Right cardiac atrium (tissue), 5 donors: Measurements from ENCODE around the gene NIPAL3. TPM values are rescaled to one million over a fixed set of nuclear protein-coding genes. Genes with fewer than 3 reads are reported as not detected.

Source experiments
- polyA plus RNA-seq: library from polyadenylated mRNA; stranded (reverse); fragments of 200-250 nt; gene quantifications from one replicate; pipeline ENCODE4 v1.2.3, GENCODE V29; 2013
- total RNA-seq, 4 donors: library from RNA; stranded (reverse); fragmentation: NEBNext Ultra II Directional; extraction: Animal tissue kit (Norgen Biotek cat#: 25700); gene quantifications; one replicate each; pipeline ENCODE4 v1.2.1, GENCODE V29; 2021
- donor health status: healthy with polysubstance abuse.
- donor health status: DM: no; HTN: yes; CAD: no.
- donor health status: DM: no; HTN: no; CAD: no.
- donor health status: DM: no; HTN: yes; CAD: no; lungs with severe emphysema.
- donor health status: DM: yes; HTN: yes; CAD: no.

The NIPAL3 gene
- total and polyA plus RNA-seq, 5 donors = 12.8 to 35.6 (median 35.2) TPM

Other genes starting within 250 kb of the NIPAL3 start
- 1 to 10 TPM; 3.3 to 6.2 (median 5.9) TPM for gene IFNLR1, start 228.5 kb upstream of the NIPAL3 start, total RNA-seq
- 3.4 TPM for gene IFNLR1, start 228.5 kb upstream of the NIPAL3 start, polyA plus RNA-seq
- 1 to 10 TPM in 1 of 4 donors, under 1 TPM in 2, not detected in 1; 0.39 to 1.7 (median 0.85) TPM for gene GRHL3, start 96.4 kb upstream of the NIPAL3 start, total RNA-seq
- gene GRHL3, start 96.4 kb upstream of the NIPAL3 start, polyA plus RNA-seq = not detected
- gene STPG1, start 2.0 kb upstream of the NIPAL3 start, total RNA-seq = 1 to 10 TPM; 5.4 to 8.3 (median 7.3) TPM
- gene STPG1, start 2.0 kb upstream of the NIPAL3 start, polyA plus RNA-seq = 3.9 TPM
- 1 to 10 TPM; 5.7 to 6.6 (median 6.3) TPM for gene RCAN3, start 87.0 kb downstream of the NIPAL3 start, total RNA-seq
- gene RCAN3, start 87.0 kb downstream of the NIPAL3 start, polyA plus RNA-seq = 2.1 TPM
- under 1 TPM in 3 of 4 donors, not detected in 1; 0.21 to 0.71 (median 0.71) TPM for gene NCMAP, start 140.3 kb downstream of the NIPAL3 start, total RNA-seq
- 1.0 TPM for gene NCMAP, start 140.3 kb downstream of the NIPAL3 start, polyA plus RNA-seq
- 10 to 100 TPM; 71.8 to 91.7 (median 79.3) TPM for gene SRRM1, start 227.5 kb downstream of the NIPAL3 start, total RNA-seq
- 41.2 TPM for gene SRRM1, start 227.5 kb downstream of the NIPAL3 start, polyA plus RNA-seq